Amniotic epithelial cell (primary cell): ENCODE data around the gene TRIM32.
A peak's percentile ranks its signal among the peaks of the same experiment; 100 is the strongest.
"Not testable (repeated sequence)": the region's sequence is repeated elsewhere in the genome, so short reads cannot be mapped to it uniquely, and the experiment has no call there.

ENCODE experiments used
- DNase-seq: peaks from one replicate; pipeline ENCODE4 v3.0.0-alpha.2; 2010; ENCODE audit warnings: low read depth

The TRIM32 gene

DNA sequence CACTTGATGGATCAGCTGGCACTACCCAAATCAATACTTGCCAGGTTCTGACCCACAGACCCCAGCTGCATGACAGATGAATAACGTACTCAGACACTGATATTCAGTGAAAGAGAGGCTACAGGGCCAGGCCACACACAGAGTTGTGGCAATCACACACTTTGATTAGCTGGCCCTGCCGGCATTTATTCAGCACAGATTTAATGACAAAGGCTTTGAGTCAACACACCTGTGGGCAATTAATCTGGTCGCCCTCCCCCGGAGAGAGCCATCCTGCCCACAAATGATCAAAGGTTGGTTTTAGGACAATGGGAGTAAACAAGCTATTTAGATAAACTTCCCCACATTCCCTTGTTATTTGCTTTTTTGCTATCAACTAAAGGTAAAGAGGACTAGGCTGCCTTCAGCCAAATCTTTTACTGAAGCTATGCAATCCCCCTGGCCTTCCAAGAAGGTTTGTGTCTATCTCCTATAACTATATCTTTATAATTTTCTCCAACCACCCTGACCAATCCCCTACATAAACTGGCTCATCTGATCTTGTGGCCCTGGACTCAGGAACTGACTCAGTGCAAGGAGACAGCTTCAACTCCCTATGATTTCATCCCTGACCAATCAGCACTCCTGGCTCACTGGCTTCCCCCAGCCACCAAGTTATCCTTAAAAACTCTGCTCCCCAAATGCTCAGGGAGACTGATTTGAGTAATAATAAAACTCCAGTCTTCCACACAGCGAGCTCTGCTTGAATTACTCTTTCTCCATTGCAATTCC, 12.7 kb upstream of the TRIM32 start:
- no peak for DNase-seq

GRCh38 chr9:116683535-116683934, 3.6 kb upstream of the TRIM32 start:
- DNase-seq = no peak

- DNase-seq = no peak
Observed at GRCh38 chr9:116685166-116685565, 1.9 kb upstream of the TRIM32 start.

GRCh38 chr9:116686135-116686534, 970 bp upstream of the TRIM32 start:
- no peak for DNase-seq

DNA sequence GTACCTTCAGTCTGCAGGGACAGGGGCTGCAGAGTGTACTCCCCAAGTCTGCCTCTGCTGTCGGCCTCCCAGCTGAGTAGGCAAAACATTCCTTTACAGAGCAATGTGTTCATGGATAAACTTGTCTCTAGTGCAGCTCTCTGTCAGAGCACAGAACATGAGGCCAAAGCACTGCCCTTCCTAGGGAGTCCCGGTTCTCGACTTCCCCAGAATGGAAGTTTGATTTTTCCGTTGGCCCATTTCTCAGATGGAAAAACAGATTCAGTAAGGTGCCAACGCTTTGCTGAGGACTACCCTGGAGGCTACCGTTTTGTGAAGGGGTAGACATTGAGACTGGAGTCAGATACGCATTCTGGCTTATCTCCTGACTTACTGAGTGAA, 422 bp upstream of the TRIM32 start:
- DNase-seq = no peak

- no peak for DNase-seq
Observed at GRCh38 chr9:116687754-116688135, 640 bp downstream of the TRIM32 start.

DNA sequence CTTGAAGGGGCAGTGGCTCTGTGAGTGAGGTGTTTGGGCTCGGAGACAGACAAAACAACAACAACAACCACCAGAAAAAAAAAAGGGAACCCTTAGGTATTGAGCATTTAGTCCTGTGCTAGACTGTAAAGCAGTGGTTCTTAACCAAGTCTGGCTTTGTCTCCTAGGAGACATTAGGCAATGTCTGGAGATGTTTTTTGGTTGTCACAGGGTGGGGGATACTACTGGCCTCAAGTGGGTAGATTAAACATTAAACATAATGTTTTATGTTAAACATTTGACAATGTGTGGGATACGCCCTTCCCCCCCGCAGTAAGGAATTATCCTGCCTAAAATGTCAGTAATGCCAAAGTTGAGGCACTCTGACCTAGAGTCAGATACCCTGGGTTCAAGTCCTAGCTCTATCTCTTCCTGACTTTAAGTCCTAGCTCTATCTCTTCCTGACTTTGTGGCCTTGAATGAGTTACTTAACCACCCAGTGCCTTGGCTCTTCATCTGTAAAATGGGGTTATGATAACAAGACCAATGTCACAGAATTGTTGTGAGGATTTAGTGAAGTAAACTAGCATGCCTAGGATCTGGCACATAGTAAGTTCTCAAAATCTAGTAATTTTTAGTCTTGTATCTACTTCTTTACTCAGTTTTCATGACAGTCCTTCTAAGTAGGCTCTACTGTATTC, 1.8 kb downstream of the TRIM32 start:
- no peak for DNase-seq

DNA sequence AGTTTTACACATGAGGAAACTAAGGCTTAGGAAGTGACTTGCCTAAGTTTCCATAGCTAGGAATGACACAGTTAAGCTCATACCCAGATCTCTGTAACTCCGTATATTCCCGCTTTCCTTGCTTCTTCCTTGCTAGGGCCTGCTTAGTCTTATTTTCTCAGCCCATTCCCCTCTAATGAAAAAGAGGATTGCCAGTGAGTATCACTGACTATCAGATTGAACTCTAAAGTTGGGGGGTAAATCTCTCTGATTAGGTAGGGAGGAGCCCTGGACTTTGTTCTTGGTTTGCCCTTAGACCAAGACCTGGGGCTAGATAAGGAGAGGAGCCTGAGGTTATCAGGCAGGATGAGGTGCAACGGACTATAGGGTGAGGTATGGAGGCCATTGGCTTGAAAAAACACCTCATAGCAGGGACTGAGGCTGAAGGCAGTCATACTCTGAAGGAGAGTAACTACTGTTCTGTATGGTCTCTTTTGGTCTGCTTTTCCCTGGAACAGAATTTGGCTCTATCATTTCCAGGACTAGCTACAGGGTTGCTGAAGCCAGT, 2.5 kb downstream of the TRIM32 start:
- no peak for DNase-seq

DNA sequence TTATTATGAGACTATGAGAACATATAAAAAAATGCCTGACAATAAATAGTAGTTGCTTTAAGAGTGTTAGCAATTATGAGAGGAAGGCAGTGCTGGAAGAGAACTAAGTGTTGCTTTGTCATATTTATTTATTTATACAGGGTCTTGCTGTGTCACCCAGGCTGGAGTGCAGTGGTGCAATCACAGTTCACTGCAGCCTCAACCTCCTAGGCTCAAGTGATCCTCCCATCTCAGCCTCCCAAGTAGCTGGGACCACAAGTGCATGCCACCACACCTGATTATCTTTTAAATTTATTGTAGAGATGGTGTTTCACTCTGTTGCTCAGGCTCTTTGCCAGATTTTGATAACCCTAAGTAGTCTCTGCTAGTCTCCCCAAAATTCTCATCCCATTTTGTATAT, 3.7 kb downstream of the TRIM32 start:
- not testable (repeated sequence) for DNase-seq

GRCh38 chr9:116691607-116692006, 4.5 kb downstream of the TRIM32 start:
- no peak for DNase-seq

GRCh38 chr9:116692616-116693015, 5.5 kb downstream of the TRIM32 start:
- no peak for DNase-seq

DNA sequence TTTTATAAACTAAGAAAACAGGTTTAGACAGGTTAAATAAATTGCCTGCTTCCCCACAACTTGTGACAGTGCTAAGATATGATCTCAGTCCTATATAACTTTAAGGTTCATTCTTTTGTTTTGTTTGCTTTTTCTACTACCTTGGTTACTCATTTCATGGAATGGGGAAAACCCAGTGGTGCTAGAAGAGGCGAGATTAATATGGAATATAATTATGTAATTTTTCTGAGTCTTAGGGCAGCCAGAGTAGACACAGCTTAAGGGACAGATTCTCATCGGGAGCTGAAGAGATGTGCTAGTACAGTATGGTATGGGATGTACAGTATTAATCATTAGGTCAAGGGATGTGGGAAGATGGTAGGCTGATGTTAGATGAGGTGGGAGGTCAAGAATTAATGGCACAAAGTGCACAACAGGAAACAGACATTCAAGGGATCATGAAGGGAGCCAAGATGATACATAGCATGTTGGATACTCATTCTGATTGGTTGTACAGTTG, 6.2 kb downstream of the TRIM32 start:
- peak; percentile 26 for DNase-seq

- no peak for DNase-seq
Observed at GRCh38 chr9:116694785-116695291, 7.7 kb downstream of the TRIM32 start.

DNA sequence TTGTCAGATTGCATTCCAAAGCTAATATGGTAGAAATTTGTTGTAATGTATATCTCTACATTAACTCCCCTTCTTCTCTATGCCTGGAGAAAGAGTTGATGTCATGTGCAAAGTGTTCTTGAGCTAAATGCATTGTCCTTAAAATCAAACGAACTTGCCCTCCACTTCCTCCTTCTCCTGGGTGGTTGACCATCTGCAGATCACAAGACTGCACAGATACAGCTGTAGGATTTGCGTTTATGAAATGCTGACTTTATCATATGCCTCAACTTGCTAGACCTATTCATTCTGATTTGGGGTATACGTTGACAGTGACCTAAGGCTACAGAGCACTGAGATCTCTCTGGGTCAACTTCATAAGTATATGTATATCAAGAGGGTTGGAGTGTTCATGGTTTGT, 8.3 kb downstream of the TRIM32 start:
- DNase-seq = no peak

DNA sequence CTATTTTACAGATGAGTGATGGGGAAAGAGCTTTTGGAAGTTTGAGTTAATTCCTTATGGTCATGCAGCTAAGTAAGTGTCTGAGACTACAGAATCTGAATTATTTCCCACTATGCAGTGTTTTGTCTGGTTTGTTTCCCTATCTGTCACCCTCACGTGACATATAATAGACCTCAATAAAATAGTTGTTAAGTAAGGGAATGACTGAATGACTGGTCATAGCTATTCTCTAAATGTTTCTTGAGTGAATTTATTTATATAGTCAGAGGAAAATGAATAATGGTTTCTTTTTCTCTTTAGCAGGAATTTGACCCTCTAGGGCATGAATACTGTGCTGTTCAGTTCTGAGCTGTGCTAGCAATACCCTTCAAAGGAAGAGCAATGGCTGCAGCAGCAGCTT, 10.3 kb downstream of the TRIM32 start:
- peak; percentile 35 for DNase-seq

GRCh38 chr9:116697887-116698286, 10.8 kb downstream of the TRIM32 start:
- no peak for DNase-seq

DNA sequence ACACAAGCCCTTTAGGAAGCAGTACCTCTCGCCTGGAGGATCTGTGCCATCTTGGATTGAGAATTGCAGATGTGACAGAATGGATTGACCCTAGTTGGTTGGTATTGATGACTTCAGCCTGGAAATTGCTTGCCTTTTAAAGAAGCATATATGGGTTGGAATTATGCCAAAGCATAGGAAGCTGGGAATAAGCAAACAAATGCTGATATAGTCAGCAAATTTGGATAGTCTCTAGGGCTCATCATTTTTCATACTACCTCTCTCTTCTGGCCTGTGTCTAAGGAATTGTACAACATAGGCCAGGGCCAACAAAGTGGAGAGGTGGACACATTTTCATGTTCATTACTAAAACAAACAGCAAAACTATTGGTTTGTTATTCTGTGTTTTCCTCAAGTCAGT, 13.2 kb downstream of the TRIM32 start:
- no peak for DNase-seq

DNA sequence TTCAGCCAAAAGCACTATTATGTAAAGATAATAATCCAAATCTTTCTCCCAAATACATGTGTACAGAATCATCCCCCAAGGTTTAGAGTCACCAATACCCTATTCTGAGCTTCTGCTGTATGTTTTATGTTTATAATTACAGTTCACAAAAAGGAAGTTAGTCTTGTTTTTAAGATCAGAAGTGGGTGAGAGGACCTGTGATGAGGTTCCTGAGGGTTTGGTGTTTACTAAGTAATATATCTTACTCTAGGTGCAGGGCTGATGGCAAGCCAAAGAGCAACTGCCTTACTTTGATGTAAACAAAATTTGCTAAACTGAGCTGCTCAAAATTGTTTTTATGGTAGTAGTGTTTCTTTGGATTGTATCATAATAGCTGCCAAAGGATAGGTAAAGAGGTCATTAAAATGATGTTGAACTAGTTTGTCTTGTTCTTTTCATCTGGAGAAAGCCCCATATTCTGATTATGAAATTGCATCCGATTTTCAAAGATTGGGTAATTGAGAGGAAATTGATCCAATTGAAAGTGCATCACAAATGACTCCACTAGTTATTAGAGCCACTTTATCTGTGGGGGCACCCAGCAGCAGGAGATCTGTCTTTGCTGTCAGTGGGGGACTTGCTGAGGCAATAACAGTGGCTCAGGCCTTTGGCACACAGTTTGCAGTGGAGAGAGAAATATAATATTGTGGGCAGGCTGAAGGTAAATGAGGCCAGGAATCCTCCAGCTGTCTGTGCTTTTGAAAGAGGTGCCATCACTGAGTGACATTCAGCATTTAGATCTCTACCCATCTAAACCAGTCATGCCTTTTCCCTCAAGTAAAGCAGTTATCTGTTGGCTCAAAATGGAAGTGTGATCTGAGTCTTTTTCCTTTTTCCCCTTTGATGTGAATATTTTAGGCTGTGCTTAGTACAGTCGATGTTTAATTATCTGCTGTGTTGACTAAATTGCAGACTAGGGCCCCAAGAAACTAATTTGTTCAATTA, 14.1 kb downstream of the TRIM32 start:
- DNase-seq = no peak

DNA sequence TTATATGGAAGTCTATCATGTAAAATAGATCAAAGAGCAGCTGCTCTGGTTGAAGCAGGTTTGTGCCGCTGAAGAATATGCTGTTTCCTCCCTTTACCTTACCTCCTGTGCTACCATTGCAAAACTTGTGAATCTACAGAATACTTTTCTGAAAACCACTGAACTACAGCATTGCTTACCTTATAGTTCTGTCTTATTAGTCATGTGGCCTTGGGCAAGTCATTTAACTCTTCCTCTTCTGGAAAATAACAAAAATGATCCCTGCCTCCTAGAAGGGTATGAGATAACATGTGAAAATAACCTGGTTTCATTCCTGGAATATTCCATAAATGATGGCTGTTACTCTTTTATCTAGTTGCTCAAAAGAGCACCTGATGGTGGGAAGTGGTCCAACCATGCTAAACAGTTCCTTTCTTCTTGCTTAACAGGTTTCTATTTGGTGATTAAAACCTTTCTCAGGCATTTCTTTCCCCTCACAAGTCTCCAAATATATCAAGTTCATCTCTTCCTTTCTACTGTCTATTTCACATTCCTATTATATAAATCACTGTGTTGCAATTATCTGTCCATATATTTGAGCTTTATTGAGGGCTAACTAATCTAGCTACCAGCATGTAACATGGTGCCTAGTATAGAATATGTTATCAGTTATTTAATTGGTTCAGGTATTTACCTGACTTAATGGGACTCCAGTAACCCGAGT, 15.0 kb downstream of the TRIM32 start:
- DNase-seq = no peak

DNA sequence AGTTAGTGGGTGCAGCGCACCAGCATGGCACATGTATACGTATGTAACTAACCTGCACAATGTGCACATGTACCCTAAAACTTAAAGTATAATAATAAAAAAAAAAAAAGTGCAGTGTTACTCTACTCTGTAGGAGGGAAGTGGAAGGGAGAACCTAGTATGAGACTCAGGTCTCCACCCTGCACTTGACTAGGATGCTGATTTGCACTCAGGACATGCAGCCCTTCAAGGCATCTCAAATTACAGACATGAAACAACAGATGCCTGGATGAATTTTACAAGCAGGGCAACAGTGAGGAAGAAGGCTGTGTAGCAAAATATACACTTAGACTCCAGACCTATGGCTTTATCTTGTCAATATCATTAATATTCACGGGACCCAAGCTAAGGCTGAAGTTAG, 16.5 kb downstream of the TRIM32 start:
- DNase-seq = no peak

DNA sequence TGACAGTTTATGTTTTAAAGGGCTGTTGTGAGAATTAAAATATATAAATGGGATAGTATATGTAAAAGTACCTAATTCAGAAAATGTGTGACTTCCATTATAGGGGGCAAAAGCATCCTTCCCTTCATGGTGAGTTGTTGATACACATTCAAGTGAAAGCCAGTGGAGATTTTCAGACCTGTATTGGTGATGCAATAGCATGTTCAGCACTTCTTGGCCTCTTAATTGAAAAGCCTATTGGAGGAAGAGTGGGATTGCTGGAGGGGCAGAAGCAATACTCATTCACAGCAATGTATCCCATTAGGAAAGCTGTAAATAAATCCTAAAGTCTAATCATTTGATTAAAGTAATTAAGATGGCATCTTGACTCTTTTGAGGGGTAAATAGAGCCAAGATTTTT, 17.4 kb downstream of the TRIM32 start:
- DNase-seq = no peak
